ENCODE results near the gene DCANP1. TPM values are rescaled to one million over a fixed set of nuclear protein-coding genes. Genes with fewer than 3 reads are reported as not detected.

DCANP1 gene
- total and polyA plus RNA-seq, 9 of the 15 experiments (the other 6 are each of a cell fraction or from before 2014, with no cell fraction given) = not detected

DNA sequence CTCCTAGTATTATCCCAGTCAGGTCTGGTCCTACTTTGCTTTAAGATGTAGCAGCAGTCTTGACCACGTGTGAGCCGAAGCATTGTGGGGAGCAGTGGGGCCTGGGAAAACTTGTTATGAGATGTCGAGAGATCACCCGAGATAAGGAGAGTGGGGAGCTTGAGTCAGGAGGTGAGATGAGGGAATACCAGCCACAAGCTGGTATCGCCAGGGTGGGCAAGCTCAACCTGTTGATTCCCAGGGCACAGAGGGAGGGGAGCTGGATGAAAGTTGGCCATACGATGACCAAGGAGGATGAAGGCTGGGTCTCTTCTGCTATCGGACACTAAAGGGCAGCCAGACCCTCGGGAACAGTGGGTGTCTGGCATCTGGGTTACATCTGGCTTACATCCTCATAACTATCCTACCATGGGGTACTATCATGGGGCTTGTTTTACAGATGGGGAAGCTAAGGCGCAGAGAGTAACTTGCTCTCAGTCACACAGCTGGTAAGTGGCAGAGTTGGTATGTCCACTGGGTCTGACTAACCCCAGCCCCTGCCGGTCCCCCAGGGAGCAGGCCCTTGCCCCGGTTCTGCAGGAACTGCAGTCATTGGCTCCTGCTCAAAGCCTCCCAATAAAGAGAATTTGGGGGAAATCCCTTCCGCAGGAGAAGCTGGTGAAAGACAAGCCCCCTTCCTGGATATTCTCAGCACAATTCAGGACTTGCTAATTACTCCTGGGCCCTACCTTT lies 18.4 kb upstream of the DCANP1 start (continued):
- TF ChIP-seq, protein P1, sequence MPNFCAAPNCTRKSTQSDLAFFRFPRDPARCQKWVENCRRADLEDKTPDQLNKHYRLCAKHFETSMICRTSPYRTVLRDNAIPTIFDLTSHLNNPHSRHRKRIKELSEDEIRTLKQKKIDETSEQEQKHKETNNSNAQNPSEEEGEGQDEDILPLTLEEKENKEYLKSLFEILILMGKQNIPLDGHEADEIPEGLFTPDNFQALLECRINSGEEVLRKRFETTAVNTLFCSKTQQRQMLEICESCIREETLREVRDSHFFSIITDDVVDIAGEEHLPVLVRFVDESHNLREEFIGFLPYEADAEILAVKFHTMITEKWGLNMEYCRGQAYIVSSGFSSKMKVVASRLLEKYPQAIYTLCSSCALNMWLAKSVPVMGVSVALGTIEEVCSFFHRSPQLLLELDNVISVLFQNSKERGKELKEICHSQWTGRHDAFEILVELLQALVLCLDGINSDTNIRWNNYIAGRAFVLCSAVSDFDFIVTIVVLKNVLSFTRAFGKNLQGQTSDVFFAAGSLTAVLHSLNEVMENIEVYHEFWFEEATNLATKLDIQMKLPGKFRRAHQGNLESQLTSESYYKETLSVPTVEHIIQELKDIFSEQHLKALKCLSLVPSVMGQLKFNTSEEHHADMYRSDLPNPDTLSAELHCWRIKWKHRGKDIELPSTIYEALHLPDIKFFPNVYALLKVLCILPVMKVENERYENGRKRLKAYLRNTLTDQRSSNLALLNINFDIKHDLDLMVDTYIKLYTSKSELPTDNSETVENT (CRISPR knock-in tag; IDR thresholded peaks at IDR 0.05) = no peak
- TF ChIP-seq ZNF764 (CRISPR knock-in tag; IDR thresholded peaks at IDR 0.05; ENCODE audit: low read depth) (no peak), ZFP30 (CRISPR knock-in tag; IDR thresholded peaks at IDR 0.05; ENCODE audit: borderline replicate concordance) (no peak), PHF8 (IDR thresholded peaks at IDR 0.05; ENCODE audit: borderline replicate concordance, low read length) (no peak), NEUROD1 (IDR thresholded peaks at IDR 0.05; ENCODE audit: borderline replicate concordance, low read depth, low read length, partially characterized antibody) (no peak), RBM25 (IDR thresholded peaks at IDR 0.05; ENCODE audit: low read depth, low read length, severe bottlenecking) (no peak), TRIM28 (IDR thresholded peaks at IDR 0.05) (no peak), U2AF1 (optimal IDR thresholded peaks at IDR 0.05; ENCODE audit: low read depth, low read length) (no peak), HNRNPK (IDR thresholded peaks at IDR 0.05; ENCODE audit: low read depth, low read length, poor library complexity, severe bottlenecking) (no peak), ELF4 (CRISPR knock-in tag; IDR thresholded peaks at IDR 0.05) (no peak)
- TF ChIP-seq, protein P2, sequence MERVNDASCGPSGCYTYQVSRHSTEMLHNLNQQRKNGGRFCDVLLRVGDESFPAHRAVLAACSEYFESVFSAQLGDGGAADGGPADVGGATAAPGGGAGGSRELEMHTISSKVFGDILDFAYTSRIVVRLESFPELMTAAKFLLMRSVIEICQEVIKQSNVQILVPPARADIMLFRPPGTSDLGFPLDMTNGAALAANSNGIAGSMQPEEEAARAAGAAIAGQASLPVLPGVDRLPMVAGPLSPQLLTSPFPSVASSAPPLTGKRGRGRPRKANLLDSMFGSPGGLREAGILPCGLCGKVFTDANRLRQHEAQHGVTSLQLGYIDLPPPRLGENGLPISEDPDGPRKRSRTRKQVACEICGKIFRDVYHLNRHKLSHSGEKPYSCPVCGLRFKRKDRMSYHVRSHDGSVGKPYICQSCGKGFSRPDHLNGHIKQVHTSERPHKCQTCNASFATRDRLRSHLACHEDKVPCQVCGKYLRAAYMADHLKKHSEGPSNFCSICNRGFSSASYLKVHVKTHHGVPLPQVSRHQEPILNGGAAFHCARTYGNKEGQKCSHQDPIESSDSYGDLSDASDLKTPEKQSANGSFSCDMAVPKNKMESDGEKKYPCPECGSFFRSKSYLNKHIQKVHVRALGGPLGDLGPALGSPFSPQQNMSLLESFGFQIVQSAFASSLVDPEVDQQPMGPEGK (CRISPR knock-in tag; IDR thresholded peaks at IDR 0.05; ENCODE audit: borderline replicate concordance) = no peak
- TF ChIP-seq, protein P3, sequence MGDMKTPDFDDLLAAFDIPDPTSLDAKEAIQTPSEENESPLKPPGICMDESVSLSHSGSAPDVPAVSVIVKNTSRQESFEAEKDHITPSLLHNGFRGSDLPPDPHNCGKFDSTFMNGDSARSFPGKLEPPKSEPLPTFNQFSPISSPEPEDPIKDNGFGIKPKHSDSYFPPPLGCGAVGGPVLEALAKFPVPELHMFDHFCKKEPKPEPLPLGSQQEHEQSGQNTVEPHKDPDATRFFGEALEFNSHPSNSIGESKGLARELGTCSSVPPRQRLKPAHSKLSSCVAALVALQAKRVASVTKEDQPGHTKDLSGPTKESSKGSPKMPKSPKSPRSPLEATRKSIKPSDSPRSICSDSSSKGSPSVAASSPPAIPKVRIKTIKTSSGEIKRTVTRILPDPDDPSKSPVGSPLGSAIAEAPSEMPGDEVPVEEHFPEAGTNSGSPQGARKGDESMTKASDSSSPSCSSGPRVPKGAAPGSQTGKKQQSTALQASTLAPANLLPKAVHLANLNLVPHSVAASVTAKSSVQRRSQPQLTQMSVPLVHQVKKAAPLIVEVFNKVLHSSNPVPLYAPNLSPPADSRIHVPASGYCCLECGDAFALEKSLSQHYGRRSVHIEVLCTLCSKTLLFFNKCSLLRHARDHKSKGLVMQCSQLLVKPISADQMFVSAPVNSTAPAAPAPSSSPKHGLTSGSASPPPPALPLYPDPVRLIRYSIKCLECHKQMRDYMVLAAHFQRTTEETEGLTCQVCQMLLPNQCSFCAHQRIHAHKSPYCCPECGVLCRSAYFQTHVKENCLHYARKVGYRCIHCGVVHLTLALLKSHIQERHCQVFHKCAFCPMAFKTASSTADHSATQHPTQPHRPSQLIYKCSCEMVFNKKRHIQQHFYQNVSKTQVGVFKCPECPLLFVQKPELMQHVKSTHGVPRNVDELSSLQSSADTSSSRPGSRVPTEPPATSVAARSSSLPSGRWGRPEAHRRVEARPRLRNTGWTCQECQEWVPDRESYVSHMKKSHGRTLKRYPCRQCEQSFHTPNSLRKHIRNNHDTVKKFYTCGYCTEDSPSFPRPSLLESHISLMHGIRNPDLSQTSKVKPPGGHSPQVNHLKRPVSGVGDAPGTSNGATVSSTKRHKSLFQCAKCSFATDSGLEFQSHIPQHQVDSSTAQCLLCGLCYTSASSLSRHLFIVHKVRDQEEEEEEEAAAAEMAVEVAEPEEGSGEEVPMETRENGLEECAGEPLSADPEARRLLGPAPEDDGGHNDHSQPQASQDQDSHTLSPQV (IDR thresholded peaks at IDR 0.05) = no peak
